Activated T-helper 1 cell treated with anti-CD3 and anti-CD28 coated beads, Interleukin-12 subunit alpha, Interleukin-12 subunit beta, Interleukin-2, Interleukin-4 antibody, amounts not matched to agents 30 ng/mL and 10 ng/mL and 1 ng/mL, durations not matched to agents 14 hours and 24 hours and 36 hours (primary cell): ENCODE data around the gene SKI. TPM values are rescaled to one million over a fixed set of nuclear protein-coding genes. Genes with fewer than 3 reads are reported as not detected.
"Not testable (repeated sequence)": the region's sequence is repeated elsewhere in the genome, so short reads cannot be mapped to it uniquely, and the experiment has no call there.

Experiments
- DNase-seq: peaks from one replicate; pipeline ENCODE4 v3.0.0; 2021; ENCODE audit warnings: low spot score
- H3K27ac Mint-ChIP-seq: one replicate; pipeline ENCODE4 v1.8.0; 2021; ENCODE audit warnings: mild to moderate bottlenecking, mixed read lengths
- H3K27me3 Mint-ChIP-seq: one replicate; pipeline ENCODE4 v1.8.0; 2022; ENCODE audit warnings: mild to moderate bottlenecking, moderate library complexity, mixed read lengths; ENCODE audit not compliant: insufficient read depth
- H3K36me3 Mint-ChIP-seq: one replicate; pipeline ENCODE4 v1.8.0; 2021; ENCODE audit warnings: low read depth, mixed read lengths
- H3K4me1 Mint-ChIP-seq: one replicate; pipeline ENCODE4 v1.8.0; 2021; ENCODE audit warnings: low read depth, mixed read lengths
- H3K4me3 Mint-ChIP-seq: one replicate; pipeline ENCODE4 v1.8.0; 2021; ENCODE audit warnings: mild to moderate bottlenecking, moderate library complexity, mixed read lengths
- H3K9me3 Mint-ChIP-seq: one replicate; pipeline ENCODE4 v1.8.0; 2021; ENCODE audit warnings: mixed read lengths
- intact Hi-C: fragments of 100-400 bp; cut with micrococcal nuclease; formaldehyde crosslinking; loops from one replicate; pipeline ENCODE4 v1.15.1; 2024
- total RNA-seq: library from RNA; stranded (reverse); gene quantifications from 2 replicates; pipeline ENCODE4 v1.2.3, GENCODE V29; 2022

Gene SKI
- total RNA-seq, 1 donor from 2014 or later, result 38.3 TPM

GRCh38 chr1:2238361-2239012 is 10.4 kb downstream of the SKI start:
- peaks cover 17% of the 10 kb centered on the region for H3K36me3 Mint-ChIP-seq
- no peak for DNase-seq
- intact Hi-C loops, result loop anchor here (10.0 kb wide), 1 partner anchor 286 kb away; the partner anchor contains the start of gene PANK4
- H3K4me1 Mint-ChIP-seq, result peaks cover 57% of the 10 kb centered on the region
- H3K27me3 Mint-ChIP-seq, result no peaks in the 10 kb centered on the region
- no peak overlapping the region for H3K27ac Mint-ChIP-seq
- H3K9me3 Mint-ChIP-seq, result no peaks in the 10 kb centered on the region
- no peak overlapping the region for H3K4me3 Mint-ChIP-seq

- intact Hi-C loops, result loop anchor here (10.0 kb wide), 1 partner anchor 286 kb away; the partner anchor contains the start of gene PANK4
- H3K27me3 Mint-ChIP-seq, result no peaks in the 10 kb centered on the region
- no peak for DNase-seq
- no peaks in the 10 kb centered on the region for H3K9me3 Mint-ChIP-seq
- peaks cover 20% of the 10 kb centered on the region for H3K36me3 Mint-ChIP-seq
- no peak overlapping the region for H3K4me3 Mint-ChIP-seq
- H3K4me1 Mint-ChIP-seq, result peaks cover 52% of the 10 kb centered on the region
- no peak overlapping the region for H3K27ac Mint-ChIP-seq
These were observed 10.9 kb downstream of the SKI start for GRCh38 chr1:2239013-2239370.

- no peaks in the 10 kb centered on the region for H3K9me3 Mint-ChIP-seq
- H3K4me3 Mint-ChIP-seq, result no peak overlapping the region
- peaks cover 47% of the 10 kb centered on the region for H3K4me1 Mint-ChIP-seq
- intact Hi-C loops, result loop anchor here (10.0 kb wide), 1 partner anchor 285 kb away; the partner anchor contains the start of gene PANK4
- peaks cover 20% of the 10 kb centered on the region for H3K36me3 Mint-ChIP-seq
- H3K27ac Mint-ChIP-seq, result no peak overlapping the region
- H3K27me3 Mint-ChIP-seq, result no peaks in the 10 kb centered on the region
- DNase-seq, result no peak
These were observed 11.4 kb downstream of the SKI start for GRCh38 chr1:2239384-2239985.

GRCh38 chr1:2240270-2241156 is 12.4 kb downstream of the SKI start:
- Mint-ChIP-seq H3K27me3 (no peaks in the 10 kb centered on the region), H3K4me1 (peaks cover 46% of the 10 kb centered on the region), H3K36me3 (peaks cover 20% of the 10 kb centered on the region), H3K4me3 (no peak overlapping the region), H3K9me3 (no peaks in the 10 kb centered on the region), H3K27ac (no peak overlapping the region)
- DNase-seq, result no peak
- intact Hi-C loops, result no loop called here

- no peak for DNase-seq
- intact Hi-C loops, result no loop called here
- peaks cover 42% of the 10 kb centered on the region for H3K4me1 Mint-ChIP-seq
- no peak overlapping the region for H3K4me3 Mint-ChIP-seq
- H3K36me3 Mint-ChIP-seq, result peaks cover 20% of the 10 kb centered on the region
- no peaks in the 10 kb centered on the region for H3K9me3 Mint-ChIP-seq
- no peaks in the 10 kb centered on the region for H3K27me3 Mint-ChIP-seq
- no peak overlapping the region for H3K27ac Mint-ChIP-seq
These were observed 13.7 kb downstream of the SKI start for GRCh38 chr1:2241820-2242219.

GRCh38 chr1:2242814-2243725 is 15.0 kb downstream of the SKI start:
- intact Hi-C loops, result no loop called here
- no peaks in the 10 kb centered on the region for H3K9me3 Mint-ChIP-seq
- peaks cover 34% of the 10 kb centered on the region for H3K4me1 Mint-ChIP-seq
- no peak for DNase-seq
- H3K27ac Mint-ChIP-seq, result no peak overlapping the region
- no peaks in the 10 kb centered on the region for H3K27me3 Mint-ChIP-seq
- peaks cover 20% of the 10 kb centered on the region for H3K36me3 Mint-ChIP-seq
- H3K4me3 Mint-ChIP-seq, result no peak overlapping the region

- intact Hi-C loops, H3K4me3 Mint-ChIP-seq, H3K9me3 Mint-ChIP-seq, DNase-seq, H3K27me3 Mint-ChIP-seq: not testable (repeated sequence)
- H3K36me3 Mint-ChIP-seq, result peaks cover 17% of the 10 kb centered on the region
- H3K4me1 Mint-ChIP-seq, result peaks cover 13% of the 10 kb centered on the region
- peak overlapping the region; percentile 48 for H3K27ac Mint-ChIP-seq
These were observed 18.9 kb downstream of the SKI start for GRCh38 chr1:2247045-2247394.

GRCh38 chr1:2247760-2248126 is 19.6 kb downstream of the SKI start:
- Mint-ChIP-seq H3K27ac (no peak overlapping the region), H3K27me3 (no peaks in the 10 kb centered on the region), H3K36me3 (peaks cover 18% of the 10 kb centered on the region), H3K9me3 (peaks cover 4% of the 10 kb centered on the region), H3K4me3 (no peak overlapping the region), H3K4me1 (peaks cover 13% of the 10 kb centered on the region)
- DNase-seq, result no peak
- intact Hi-C loops, result no loop called here

- no peak for DNase-seq
- intact Hi-C loops, result no loop called here
- Mint-ChIP-seq H3K36me3 (peaks cover 21% of the 10 kb centered on the region), H3K4me1 (peaks cover 13% of the 10 kb centered on the region), H3K27me3 (no peaks in the 10 kb centered on the region), H3K27ac (no peak overlapping the region), H3K9me3 (peaks cover 4% of the 10 kb centered on the region), H3K4me3 (no peak overlapping the region)
These were observed 20.2 kb downstream of the SKI start for GRCh38 chr1:2248127-2248826.

- peaks cover 4% of the 10 kb centered on the region for H3K9me3 Mint-ChIP-seq
- H3K4me1 Mint-ChIP-seq, result peaks cover 13% of the 10 kb centered on the region
- H3K27ac Mint-ChIP-seq, result no peak overlapping the region
- H3K4me3 Mint-ChIP-seq, result no peak overlapping the region
- peaks cover 21% of the 10 kb centered on the region for H3K36me3 Mint-ChIP-seq
- no peak for DNase-seq
- intact Hi-C loops, result no loop called here
- H3K27me3 Mint-ChIP-seq, result no peaks in the 10 kb centered on the region
These were observed 20.9 kb downstream of the SKI start for GRCh38 chr1:2248854-2249558.

- Mint-ChIP-seq H3K4me3 (no peak overlapping the region), H3K36me3 (peaks cover 25% of the 10 kb centered on the region), H3K27ac (no peak overlapping the region)
These were observed 21.4 kb downstream of the SKI start for GRCh38 chr1:2249559-2249906.

More at GRCh38 chr1:2249559-2249906, 21.4 kb downstream of the SKI start:
- DNase-seq, result no peak
- Mint-ChIP-seq H3K4me1 (peaks cover 16% of the 10 kb centered on the region), H3K27me3 (no peaks in the 10 kb centered on the region), H3K9me3 (peaks cover 4% of the 10 kb centered on the region)
- intact Hi-C loops, result no loop called here
